NOMO-1 treated with dmso at 0.1 percent for 144 hours (cell line): Measurements from ENCODE around the gene NDUFA5.
"Not testable (repeated sequence)": the region's sequence is repeated elsewhere in the genome, so short reads cannot be mapped to it uniquely, and the experiment has no call there.

Experiments used
- DNase-seq: peaks from one replicate; lab custom pipeline; 2025; ENCODE audit not compliant: unreplicated experiment; lab: John Stamatoyannopoulos, UW

Gene NDUFA5

GRCh38 chr7:123558289-123558874 is 764 bp upstream of the NDUFA5 start:
- no peak for DNase-seq

GRCh38 chr7:123557016-123557397 is 611 bp downstream of the NDUFA5 start:
- no peak for DNase-seq

GRCh38 chr7:123555484-123555883 is 2.1 kb downstream of the NDUFA5 start:
- DNase-seq, result no peak

- DNase-seq, result no peak
Measured at GRCh38 chr7:123553159-123553558, 4.5 kb downstream of the NDUFA5 start.

- no peak for DNase-seq
Measured at GRCh38 chr7:123552641-123553040, 5.0 kb downstream of the NDUFA5 start.

DNA sequence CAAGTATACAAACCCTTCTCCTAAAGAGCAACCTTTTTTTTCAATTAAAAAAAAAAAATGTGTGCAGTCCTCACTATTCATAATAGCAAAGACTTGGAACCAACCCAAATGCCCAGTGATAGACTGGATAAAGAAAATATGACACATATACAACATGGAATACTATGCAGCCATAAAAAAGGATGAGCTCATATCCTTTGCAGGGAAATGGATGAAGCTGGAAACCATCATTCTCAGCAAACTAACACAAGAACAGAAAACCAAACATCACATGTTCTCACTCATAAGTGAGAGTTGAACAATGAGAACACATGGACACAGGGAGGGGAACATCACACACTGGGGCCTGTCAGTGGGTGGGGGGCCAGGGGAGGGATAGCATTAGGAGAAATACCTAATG is 5.5 kb downstream of the NDUFA5 start:
- not testable (repeated sequence) for DNase-seq

- DNase-seq, result no peak
Measured at GRCh38 chr7:123548406-123548805, 9.2 kb downstream of the NDUFA5 start.

DNA sequence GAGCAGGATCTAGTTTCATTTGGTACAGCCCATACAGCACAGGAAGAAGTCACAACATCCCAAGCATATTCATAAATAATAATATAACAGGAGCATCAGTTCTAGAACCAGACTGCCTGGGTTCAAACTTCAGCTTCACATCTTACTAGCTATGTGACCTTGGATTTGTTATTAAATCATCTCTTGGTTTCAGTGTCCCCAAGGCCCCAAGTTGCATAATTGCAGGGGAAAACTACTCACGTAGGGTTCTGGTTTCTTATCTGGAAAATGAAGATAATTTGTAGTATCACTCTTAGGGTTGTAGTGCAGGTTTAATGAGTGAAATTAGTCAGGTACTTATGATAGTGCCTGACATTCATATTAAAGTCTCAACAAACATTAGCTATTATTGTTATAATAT is 17.7 kb downstream of the NDUFA5 start:
- no peak for DNase-seq

GRCh38 chr7:123538897-123539296 is 18.7 kb downstream of the NDUFA5 start:
- DNase-seq, result no peak

- no peak for DNase-seq
Measured at GRCh38 chr7:123538189-123538714, 19.4 kb downstream of the NDUFA5 start.

DNA sequence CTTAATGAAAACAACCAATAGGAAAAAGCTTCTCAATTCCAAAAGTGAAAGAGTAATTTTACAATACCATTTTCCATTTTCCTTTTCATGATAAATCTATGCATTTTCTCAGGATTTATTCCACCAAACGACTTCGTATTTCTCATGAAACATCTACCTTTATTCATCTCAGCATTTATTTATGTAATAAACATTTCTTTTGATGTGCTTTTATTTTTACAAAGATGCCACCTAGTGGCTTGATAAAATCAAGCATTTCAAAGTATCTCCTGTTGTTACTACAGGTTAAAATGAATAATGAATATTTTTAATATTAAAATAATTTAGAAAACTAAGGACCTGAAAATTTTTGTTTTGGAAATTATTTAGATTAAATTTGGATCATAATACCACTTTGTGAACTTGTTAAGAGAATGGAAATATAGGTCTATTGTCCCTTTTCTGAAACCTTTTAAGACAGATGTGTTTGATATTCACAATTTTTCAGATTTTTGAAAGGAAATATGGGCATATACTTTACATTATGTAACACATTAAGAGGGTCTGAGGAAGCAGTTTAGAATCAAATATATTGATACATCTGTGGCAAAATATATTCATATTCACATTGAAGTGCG is 20.5 kb downstream of the NDUFA5 start:
- no peak for DNase-seq

- no peak for DNase-seq
Measured at GRCh38 chr7:123535517-123535916, 22.1 kb downstream of the NDUFA5 start.

GRCh38 chr7:123534383-123535260 is 23.0 kb downstream of the NDUFA5 start, which contains the start of gene IQUB:
IQUB (minus strand) TSS chr7:123534595; CDS start chr7:123512340, 22,255 bp downstream.
- DNase-seq, result peak; percentile 66

DNA sequence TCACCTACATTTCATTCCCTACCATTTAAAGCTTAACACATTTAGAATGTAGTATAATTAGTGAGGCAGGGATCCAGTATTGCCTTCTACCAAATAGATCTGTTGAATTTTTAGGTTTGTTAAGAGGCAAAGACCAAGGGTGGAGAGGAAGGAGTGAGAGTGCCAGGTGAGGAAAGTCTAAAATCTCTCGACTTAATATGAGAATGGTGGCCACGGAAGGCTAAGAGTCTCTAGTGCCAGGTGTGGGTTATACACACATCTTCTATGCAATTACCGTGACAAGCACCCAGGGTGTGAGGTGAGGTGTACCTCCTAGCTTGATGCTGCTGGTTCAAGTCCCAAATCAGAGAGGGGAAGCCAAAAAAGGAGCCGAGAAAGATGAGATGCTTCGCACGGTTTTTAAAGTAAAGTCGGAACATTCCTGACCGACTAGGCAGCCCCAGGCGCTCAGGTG is 23.7 kb downstream of the NDUFA5 start:
- no peak for DNase-seq

- DNase-seq, result no peak
Measured at GRCh38 chr7:123533553-123533917, 24.1 kb downstream of the NDUFA5 start.

- not testable (repeated sequence) for DNase-seq
Measured at GRCh38 chr7:123532788-123533552, 24.6 kb downstream of the NDUFA5 start.

DNA sequence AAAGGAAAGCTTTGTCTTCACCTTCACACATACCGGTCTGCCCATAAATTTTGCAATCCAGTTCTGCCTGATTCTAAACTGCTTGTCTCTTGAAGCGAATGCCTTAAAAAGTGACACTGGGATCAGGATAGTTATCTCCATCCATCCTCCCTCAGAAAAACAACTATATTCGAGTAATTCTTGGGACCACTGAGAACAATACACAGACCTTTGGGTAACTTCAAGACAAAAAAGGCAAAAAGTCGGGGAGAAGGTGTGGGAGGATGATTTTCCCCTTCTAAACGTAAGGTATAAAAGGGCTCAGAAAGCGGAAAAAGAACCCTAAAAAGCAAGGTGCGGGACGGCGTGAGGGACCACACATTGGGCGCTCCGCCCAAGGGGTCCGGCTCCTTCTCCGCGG is 25.3 kb downstream of the NDUFA5 start:
- DNase-seq, result not testable (repeated sequence)

- not testable (repeated sequence) for DNase-seq
Measured at GRCh38 chr7:123530035-123530591, 27.5 kb downstream of the NDUFA5 start.

- no peak for DNase-seq
Measured at GRCh38 chr7:123528265-123528664, 29.4 kb downstream of the NDUFA5 start.

DNA sequence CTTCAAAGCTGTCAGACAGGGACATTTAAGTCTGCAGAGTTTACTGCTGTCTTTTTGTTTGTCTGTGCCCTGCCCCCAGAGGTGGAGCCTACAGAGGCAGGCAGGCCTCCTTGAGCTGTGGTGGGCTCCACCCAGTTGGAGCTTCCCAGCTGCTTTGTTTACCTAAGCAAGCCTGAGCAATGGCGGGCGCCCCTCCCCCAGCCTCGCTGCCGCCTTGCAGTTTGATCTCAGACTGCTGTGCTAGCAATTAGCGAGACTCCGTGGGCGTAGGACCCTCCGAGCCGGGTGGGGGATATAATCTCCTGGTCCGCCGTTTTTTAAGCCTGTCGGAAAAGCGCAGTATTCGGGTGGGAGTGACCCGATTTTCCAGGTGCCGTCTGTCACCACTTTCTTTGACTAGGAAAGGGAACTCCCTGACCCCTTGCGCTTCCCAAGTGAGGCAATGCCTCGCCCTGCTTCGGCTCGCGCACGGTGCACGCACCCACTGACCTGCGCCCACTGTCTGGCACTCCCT is 29.8 kb downstream of the NDUFA5 start:
- not testable (repeated sequence) for DNase-seq
